Central memory CD8-positive, alpha-beta T cell (primary cell): ENCODE data around the gene FAXDC2.

Experiments used
- ATAC-seq: fragments of 150-1000 bp; cut with Tn5 transposase; replicated peaks from 2 replicates; pipeline ENCODE4 v1.10.0; 2022; ENCODE audit warnings: mild to moderate bottlenecking, moderate FRiP score, moderate number of reproducible peaks; ENCODE audit not compliant: poor library complexity, severe bottlenecking; ENCODE audit errors: extremely low read depth
- DNase-seq, 2 donors: peaks; one replicate each; pipeline ENCODE4 v3.0.0; 2021; ENCODE audit warnings: low spot score in 2 of 2
- H3K27ac Mint-ChIP-seq: one replicate; pipeline ENCODE4 v1.8.0; 2022; ENCODE audit warnings: low read depth, mild to moderate bottlenecking, moderate library complexity, mixed read lengths
- H3K27me3 Mint-ChIP-seq: one replicate; pipeline ENCODE4 v1.8.0; 2022; ENCODE audit warnings: mixed read lengths
- H3K36me3 Mint-ChIP-seq: one replicate; pipeline ENCODE4 v1.8.0; 2022; ENCODE audit warnings: mild to moderate bottlenecking, moderate library complexity, mixed read lengths; ENCODE audit not compliant: insufficient read depth
- H3K4me1 Mint-ChIP-seq: one replicate; pipeline ENCODE4 v1.8.0; 2022; ENCODE audit warnings: mixed read lengths
- H3K4me3 Mint-ChIP-seq: one replicate; pipeline ENCODE4 v1.8.0; 2022; ENCODE audit warnings: mild to moderate bottlenecking, moderate library complexity, mixed read lengths
- H3K9me3 Mint-ChIP-seq: one replicate; pipeline ENCODE4 v1.8.0; 2022; ENCODE audit warnings: mixed read lengths

Gene FAXDC2

GRCh38 chr5:154873791-154874331 is 23.5 kb upstream of the FAXDC2 start:
- peaks cover 6% of the 10 kb centered on the region for H3K4me1 Mint-ChIP-seq
- peaks cover 1% of the 10 kb centered on the region for H3K9me3 Mint-ChIP-seq
- H3K4me3 Mint-ChIP-seq, result no peak overlapping the region
- no peak for DNase-seq
- peaks cover 59% of the 10 kb centered on the region for H3K36me3 Mint-ChIP-seq
- peak overlapping the region; percentile 26 for H3K27ac Mint-ChIP-seq
- ATAC-seq, result no peak
- H3K27me3 Mint-ChIP-seq, result no peaks in the 10 kb centered on the region

DNA sequence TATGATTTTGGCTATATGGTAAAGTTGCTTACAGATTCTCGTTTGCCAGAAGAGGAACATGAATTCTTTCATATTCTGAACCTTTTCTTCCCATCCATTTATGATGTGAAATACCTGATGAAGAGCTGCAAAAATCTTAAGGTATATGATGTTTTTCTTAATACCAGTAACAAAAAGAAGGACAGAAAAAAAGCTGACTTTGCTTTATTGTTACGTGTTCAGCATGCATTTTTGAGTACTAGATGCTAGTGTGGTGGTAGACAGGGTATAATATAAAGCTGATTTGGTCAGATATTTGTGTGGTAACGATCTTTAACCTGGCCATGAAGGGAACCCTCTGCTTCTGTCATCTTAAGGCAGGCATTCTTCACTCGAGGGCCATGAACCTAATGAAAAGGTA is 21.3 kb upstream of the FAXDC2 start:
- Mint-ChIP-seq H3K27ac (no peak overlapping the region), H3K4me1 (peaks cover 6% of the 10 kb centered on the region), H3K4me3 (no peak overlapping the region), H3K27me3 (no peaks in the 10 kb centered on the region), H3K9me3 (no peaks in the 10 kb centered on the region), H3K36me3 (peaks cover 72% of the 10 kb centered on the region)
- ATAC-seq (no peak), DNase-seq (no peak)

DNA sequence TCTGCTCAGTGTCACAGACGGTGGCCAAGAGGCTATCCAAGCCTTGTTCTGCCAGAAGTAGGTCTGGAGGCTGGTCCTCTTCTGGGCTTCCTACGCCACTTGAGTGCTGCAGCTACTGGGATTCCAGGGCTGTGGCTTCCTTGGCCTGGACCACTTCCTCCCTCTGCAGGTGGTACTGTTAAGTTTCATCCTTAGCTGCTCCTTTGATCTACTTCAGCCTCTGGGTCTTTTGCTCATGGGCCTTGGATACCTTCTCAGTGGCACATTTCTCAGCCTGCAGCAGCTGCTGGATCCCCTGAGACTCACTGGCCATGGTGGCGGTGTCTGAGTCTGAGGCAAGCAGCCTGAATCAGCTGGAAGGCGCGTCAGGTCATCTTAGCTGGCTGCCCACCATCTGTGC is 18.3 kb upstream of the FAXDC2 start:
- no peak for DNase-seq
- H3K27ac Mint-ChIP-seq, result no peak overlapping the region
- no peaks in the 10 kb centered on the region for H3K27me3 Mint-ChIP-seq
- H3K4me3 Mint-ChIP-seq, result no peak overlapping the region
- no peak for ATAC-seq
- H3K36me3 Mint-ChIP-seq, result peaks cover 68% of the 10 kb centered on the region
- H3K4me1 Mint-ChIP-seq, result peaks cover 12% of the 10 kb centered on the region
- no peaks in the 10 kb centered on the region for H3K9me3 Mint-ChIP-seq

- peaks cover 20% of the 10 kb centered on the region for H3K4me1 Mint-ChIP-seq
- no peak overlapping the region for H3K27ac Mint-ChIP-seq
- ATAC-seq, result no peak
- peaks cover 62% of the 10 kb centered on the region for H3K36me3 Mint-ChIP-seq
- DNase-seq, result no peak
- H3K4me3 Mint-ChIP-seq, result no peak overlapping the region
- no peaks in the 10 kb centered on the region for H3K27me3 Mint-ChIP-seq
- no peaks in the 10 kb centered on the region for H3K9me3 Mint-ChIP-seq
Observed at GRCh38 chr5:154866841-154867240, 16.4 kb upstream of the FAXDC2 start.

GRCh38 chr5:154865466-154866184 is 15.2 kb upstream of the FAXDC2 start:
- H3K4me1 Mint-ChIP-seq, result peaks cover 25% of the 10 kb centered on the region
- H3K9me3 Mint-ChIP-seq, result no peaks in the 10 kb centered on the region
- H3K27ac Mint-ChIP-seq, result no peak overlapping the region
- H3K36me3 Mint-ChIP-seq, result peaks cover 55% of the 10 kb centered on the region
- no peak overlapping the region for H3K4me3 Mint-ChIP-seq
- ATAC-seq, result no peak
- H3K27me3 Mint-ChIP-seq, result no peaks in the 10 kb centered on the region
- DNase-seq, result no peak

- no peak overlapping the region for H3K4me3 Mint-ChIP-seq
- ATAC-seq (no peak), DNase-seq (no peak)
- no peaks in the 10 kb centered on the region for H3K27me3 Mint-ChIP-seq
- no peak overlapping the region for H3K27ac Mint-ChIP-seq
- H3K9me3 Mint-ChIP-seq, result no peaks in the 10 kb centered on the region
- H3K36me3 Mint-ChIP-seq, result peaks cover 54% of the 10 kb centered on the region
- peaks cover 45% of the 10 kb centered on the region for H3K4me1 Mint-ChIP-seq
Observed at GRCh38 chr5:154863291-154864080, 13.1 kb upstream of the FAXDC2 start.

DNA sequence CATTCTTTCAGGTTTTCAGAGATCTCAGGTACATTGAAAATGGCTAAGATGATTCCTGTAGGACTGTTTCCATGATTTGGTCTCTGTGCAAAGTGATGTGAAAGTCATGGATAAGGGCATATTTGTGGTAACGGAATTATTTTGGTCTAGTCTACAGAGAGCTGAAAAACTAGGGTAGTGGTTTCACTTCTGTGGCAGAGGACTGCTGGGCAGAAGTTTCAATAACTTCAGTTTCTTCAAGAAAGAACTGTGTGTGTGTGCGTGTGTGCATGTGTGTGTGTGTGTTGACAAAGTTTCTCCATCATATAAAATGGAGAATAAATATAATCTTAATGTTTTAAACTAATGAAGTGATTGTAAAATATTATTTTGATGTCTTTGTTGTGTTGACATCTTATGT is 12.4 kb upstream of the FAXDC2 start:
- Mint-ChIP-seq H3K9me3 (no peaks in the 10 kb centered on the region), H3K36me3 (peaks cover 60% of the 10 kb centered on the region), H3K4me1 (peaks cover 48% of the 10 kb centered on the region), H3K27ac (no peak overlapping the region), H3K27me3 (no peaks in the 10 kb centered on the region), H3K4me3 (peak overlapping the region; percentile 93)
- no peak for DNase-seq
- ATAC-seq, result no peak

DNA sequence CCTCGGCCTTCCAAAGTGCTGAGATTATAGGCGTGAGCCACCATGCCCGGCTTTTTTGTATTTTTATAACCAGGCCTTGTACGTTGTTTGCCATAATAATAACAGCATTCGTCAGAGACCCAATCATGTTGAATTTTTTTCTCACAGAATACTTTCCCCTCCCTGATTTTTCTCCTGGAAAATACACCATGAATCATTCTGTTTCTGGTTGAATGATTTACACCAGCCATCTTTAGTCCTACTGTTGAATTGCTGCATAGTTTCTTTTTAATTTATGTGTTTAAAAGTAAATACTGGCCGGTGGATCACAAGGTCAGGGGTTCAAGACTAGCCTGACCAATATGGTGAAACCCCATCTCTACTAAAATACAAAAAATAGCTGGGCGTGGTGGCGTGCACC is 11.5 kb upstream of the FAXDC2 start:
- Mint-ChIP-seq H3K27me3 (no peaks in the 10 kb centered on the region), H3K4me3 (peak overlapping the region; percentile 93), H3K27ac (peak overlapping the region; percentile 76), H3K4me1 (peaks cover 52% of the 10 kb centered on the region), H3K36me3 (peaks cover 59% of the 10 kb centered on the region), H3K9me3 (no peaks in the 10 kb centered on the region)
- no peak for DNase-seq
- no peak for ATAC-seq

GRCh38 chr5:154860765-154861164 is 10.4 kb upstream of the FAXDC2 start:
- Mint-ChIP-seq H3K36me3 (peaks cover 50% of the 10 kb centered on the region), H3K27ac (peak overlapping the region; percentile 98), H3K4me3 (peak overlapping the region; percentile 93), H3K4me1 (peaks cover 55% of the 10 kb centered on the region), H3K27me3 (no peaks in the 10 kb centered on the region), H3K9me3 (no peaks in the 10 kb centered on the region)
- no peak for DNase-seq
- no peak for ATAC-seq

DNA sequence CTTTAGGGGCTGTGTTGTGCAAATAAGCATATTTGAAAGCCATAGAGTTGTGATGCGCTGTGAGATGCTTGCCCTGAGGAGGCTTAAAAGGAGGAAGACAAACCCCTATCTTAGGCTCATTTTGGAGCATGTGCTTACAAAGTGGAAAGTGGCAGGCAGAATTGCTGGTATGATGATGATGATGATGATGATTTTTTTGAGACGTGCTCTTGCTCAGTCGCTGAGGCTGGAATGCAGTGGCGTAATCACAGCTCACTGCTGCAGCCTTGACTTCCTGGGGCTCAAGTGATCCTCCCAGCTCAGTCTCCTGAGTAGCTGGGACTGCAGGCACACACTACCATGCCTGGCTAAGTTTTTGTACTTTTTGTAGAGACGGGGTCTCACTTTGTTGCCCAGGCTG is 9.7 kb upstream of the FAXDC2 start:
- H3K27me3 Mint-ChIP-seq, result no peaks in the 10 kb centered on the region
- ATAC-seq, result no peak
- DNase-seq, result no peak
- H3K4me3 Mint-ChIP-seq, result peak overlapping the region; percentile 93
- peak overlapping the region; percentile 98 for H3K27ac Mint-ChIP-seq
- H3K36me3 Mint-ChIP-seq, result peaks cover 44% of the 10 kb centered on the region
- H3K4me1 Mint-ChIP-seq, result peaks cover 55% of the 10 kb centered on the region
- no peaks in the 10 kb centered on the region for H3K9me3 Mint-ChIP-seq

DNA sequence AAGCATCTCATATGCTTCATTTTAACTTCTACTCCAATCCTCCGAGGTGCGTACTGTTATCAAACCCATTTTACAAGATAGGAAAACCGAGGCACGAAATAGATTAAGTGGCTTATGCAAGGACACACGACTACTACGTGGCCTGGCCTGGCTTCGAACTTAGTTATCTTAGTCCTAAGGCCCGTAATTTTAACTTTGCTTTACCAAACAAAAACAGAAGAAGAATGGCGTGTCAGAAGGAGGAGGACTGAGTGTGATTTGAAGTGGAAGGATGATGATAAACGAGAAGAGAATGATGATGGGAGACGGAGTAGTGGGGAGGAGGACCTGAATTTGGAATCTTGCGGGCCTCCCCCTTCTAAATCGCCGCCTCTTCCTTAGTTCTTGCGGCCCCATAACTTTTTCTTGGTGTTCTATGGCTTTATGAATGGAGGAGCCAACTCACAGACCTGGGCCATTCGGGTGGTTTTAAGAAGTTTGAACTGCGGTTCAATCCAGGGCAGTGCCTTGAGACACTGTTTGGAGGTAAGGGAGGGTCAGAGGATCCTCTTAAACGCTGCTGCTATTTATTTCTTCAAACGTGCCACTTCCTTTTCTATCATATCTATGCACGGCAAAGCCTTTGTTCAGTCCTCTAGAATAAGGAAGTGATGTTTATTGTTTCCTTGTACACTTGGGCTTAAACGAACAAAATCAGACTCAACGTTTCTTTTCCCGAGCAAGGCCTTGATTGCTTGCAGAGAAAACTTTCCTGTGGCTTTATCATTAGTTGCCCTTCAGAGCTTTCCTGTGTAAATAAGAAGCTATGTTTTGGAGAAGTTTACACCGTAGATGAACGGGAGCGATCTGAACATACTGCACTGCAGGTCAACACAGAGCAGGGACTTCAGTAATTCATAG is 8.8 kb upstream of the FAXDC2 start:
- Mint-ChIP-seq H3K9me3 (no peaks in the 10 kb centered on the region), H3K4me1 (peaks cover 50% of the 10 kb centered on the region), H3K36me3 (peaks cover 38% of the 10 kb centered on the region), H3K4me3 (peak overlapping the region; percentile 93), H3K27me3 (no peaks in the 10 kb centered on the region), H3K27ac (peak overlapping the region; percentile 98)
- ATAC-seq, result no peak
- no peak for DNase-seq

DNA sequence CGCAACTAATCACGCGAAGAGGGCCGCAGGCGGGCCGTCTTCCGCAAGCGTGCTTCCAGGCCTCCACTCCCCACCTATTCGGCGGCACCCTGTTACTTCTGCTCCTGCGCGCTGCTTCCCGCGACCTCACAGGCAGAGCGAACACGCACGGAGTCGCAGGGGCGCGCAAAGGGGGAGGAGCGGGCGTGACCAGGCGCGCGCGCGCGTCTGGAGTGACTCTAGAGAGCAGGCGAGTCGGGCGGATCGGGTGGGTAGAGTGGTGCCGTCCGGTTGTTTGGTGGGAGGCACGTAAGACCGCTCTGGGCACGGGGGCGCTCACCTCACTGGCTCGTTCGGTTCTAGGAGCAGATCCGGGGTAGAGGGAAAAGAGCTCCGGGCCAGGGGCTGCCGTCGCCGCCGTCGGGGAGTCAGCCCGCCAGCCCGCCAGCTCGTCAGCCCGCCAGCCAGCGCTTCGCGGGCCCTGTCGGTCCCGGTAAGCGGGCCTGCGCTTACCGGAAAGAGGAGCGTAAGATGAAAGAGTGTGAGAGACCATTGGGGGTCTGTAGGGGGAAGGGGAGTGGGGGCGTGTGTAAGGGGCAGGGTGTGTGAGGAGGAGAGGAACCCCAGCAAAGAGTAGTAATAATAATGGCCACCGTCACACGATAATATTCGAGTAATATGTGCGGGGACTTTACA is 8.0 kb upstream of the FAXDC2 start, which contains the start of gene CNOT8:
Gene CNOT8 (plus strand): TSS at position 331 of the 675 bp plus-strand sequence. CDS start 4,652 bp downstream, outside the sequence.
- peak within 1 kb of the TSS; percentile 93 for H3K4me3 Mint-ChIP-seq
- DNase-seq, result peak; percentile 96
- no peaks in the 10 kb centered on the region for H3K27me3 Mint-ChIP-seq
- H3K27ac Mint-ChIP-seq, result peak within 1 kb of the TSS; percentile 98
- H3K36me3 Mint-ChIP-seq, result peaks cover 36% of the 10 kb centered on the region
- H3K4me1 Mint-ChIP-seq, result peaks cover 49% of the 10 kb centered on the region
- no peaks in the 10 kb centered on the region for H3K9me3 Mint-ChIP-seq
- ATAC-seq, result peak; percentile 80
